ENCODE results near the gene ANKRD53.

ANKRD53 gene

DNA sequence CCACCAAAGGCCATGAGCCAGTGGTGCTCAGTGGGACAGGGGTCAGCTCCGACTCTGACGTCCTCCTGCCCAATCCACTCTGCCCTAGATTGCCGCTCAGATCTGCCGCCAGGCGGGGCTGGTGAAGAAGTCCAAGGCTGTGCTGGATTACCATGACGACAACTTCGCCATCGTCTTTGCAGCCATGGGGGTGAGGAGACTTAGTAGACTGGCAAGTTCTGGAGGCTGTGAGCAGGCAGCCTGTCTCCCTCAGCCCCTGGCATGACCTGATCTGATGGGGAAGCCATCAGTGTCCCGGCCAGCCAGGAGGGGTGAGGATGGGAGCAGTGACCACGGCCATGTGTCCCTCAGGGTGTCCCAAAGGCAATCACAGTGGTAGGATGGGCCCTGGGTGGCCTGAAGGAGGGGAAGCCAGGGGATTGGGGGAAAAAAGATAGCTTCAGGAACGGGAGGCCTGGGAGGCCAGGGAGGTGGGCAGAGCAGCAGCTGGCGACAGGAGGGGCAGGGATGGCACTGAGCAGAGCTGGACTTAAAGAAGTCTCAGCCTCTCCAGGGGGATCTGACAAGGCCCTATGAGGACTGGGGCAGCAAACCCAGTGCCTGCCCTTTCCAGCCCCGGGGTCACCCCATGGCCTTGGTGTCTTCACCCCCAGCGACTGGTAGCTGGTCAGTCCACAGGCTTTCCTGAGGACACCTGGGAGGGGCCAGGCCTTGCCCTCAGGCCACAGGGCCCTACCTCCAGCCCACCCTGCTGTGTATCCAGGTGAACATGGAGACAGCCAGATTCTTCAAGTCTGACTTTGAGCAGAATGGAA lies 17.4 kb upstream of the ANKRD53 start:
- H3K27me3 ChIP-seq (ENCODE audit: control insufficient read depth, low read length), result no peaks in the 10 kb centered on the region
- peaks cover 12% of the 10 kb centered on the region for H3K4me1 ChIP-seq (ENCODE audit: control insufficient read depth, low read length)
- no peaks in the 10 kb centered on the region for H3K36me3 ChIP-seq (ENCODE audit: control insufficient read depth, low read length)
- no peak overlapping the region for H3K4me3 ChIP-seq (ENCODE audit: low read length)
- H3K79me2 ChIP-seq (ENCODE audit: control insufficient read depth, low read length), result no peaks in the 10 kb centered on the region
- no peaks in the 10 kb centered on the region for H4K20me1 ChIP-seq (ENCODE audit: control insufficient read depth, insufficient read depth, low read depth, low read length)
- no peak overlapping the region for H3K4me2 ChIP-seq (ENCODE audit: low read length)
- TF ChIP-seq, protein P1, sequence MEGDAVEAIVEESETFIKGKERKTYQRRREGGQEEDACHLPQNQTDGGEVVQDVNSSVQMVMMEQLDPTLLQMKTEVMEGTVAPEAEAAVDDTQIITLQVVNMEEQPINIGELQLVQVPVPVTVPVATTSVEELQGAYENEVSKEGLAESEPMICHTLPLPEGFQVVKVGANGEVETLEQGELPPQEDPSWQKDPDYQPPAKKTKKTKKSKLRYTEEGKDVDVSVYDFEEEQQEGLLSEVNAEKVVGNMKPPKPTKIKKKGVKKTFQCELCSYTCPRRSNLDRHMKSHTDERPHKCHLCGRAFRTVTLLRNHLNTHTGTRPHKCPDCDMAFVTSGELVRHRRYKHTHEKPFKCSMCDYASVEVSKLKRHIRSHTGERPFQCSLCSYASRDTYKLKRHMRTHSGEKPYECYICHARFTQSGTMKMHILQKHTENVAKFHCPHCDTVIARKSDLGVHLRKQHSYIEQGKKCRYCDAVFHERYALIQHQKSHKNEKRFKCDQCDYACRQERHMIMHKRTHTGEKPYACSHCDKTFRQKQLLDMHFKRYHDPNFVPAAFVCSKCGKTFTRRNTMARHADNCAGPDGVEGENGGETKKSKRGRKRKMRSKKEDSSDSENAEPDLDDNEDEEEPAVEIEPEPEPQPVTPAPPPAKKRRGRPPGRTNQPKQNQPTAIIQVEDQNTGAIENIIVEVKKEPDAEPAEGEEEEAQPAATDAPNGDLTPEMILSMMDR (IDR thresholded peaks at IDR 0.05; ENCODE audit: low read depth, low read length, poor library complexity, severe bottlenecking), result no peak
- no peak for TF ChIP-seq EZH2phosphoT487 (IDR thresholded peaks at IDR 0.05; ENCODE audit: borderline replicate concordance, low read length)
- H3K27ac ChIP-seq (ENCODE audit: low read depth, low read length), result no peak overlapping the region
- H3K9me2 ChIP-seq (replicated peaks; ENCODE audit: control insufficient read depth, low read length), result no peaks in the 10 kb centered on the region
- no peaks in the 10 kb centered on the region for H3F3A ChIP-seq (ENCODE audit: control insufficient read depth, insufficient read depth)
- H3K9me3 ChIP-seq (ENCODE audit: control insufficient read depth, insufficient read depth, low read length), result no peaks in the 10 kb centered on the region

DNA sequence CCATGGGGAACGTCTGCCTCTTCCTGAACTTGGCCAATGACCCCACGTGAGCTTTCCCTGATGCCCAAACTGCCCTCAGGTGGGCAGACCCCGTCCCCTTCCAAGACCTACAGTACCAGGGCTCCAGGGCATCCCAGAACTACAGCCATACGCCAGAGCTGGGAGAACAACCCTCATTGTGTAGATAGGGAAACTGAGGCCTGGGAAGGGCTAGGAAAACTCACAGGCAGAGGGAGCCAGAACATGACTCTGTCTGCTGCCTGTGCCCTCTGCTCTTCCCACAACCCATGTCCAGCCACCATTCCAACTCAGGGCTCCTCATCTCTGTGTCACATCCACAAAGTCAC lies 16.8 kb upstream of the ANKRD53 start:
- no peaks in the 10 kb centered on the region for H3K27me3 ChIP-seq (ENCODE audit: control insufficient read depth, low read length)

DNA sequence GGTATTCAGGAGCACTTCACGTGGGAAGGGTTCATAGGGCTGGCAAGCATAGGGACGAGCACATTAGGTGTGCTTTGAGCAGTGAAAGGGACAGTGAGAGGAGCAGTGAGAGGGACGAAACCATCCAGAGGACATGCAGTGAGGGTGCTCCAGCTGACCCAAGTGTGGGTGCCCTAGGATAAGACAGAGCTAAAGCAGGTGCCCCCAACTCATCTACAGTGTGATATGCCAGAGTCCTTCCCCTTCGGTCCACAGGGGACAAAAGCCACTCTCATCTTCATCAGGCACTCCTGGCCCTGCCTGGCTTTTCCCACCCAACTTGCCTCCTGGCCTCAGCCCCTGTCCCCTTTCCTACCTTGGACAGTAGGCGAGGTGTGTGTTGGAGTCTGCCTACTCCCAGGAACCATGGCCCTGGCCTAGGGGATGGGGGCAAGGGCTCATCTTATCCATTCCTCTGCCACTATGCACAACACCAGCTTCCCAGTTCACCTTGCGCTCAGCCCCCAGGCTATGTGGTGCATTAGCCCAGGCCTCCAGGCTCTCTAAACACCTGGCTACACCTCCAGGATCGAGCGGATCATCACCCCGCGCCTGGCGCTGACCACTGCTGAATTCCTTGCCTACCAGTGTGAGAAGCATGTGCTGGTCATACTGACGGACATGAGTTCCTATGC lies 16.1 kb upstream of the ANKRD53 start:
- no peaks in the 10 kb centered on the region for H3F3A ChIP-seq (ENCODE audit: control insufficient read depth, insufficient read depth)
- no peaks in the 10 kb centered on the region for H3K9me3 ChIP-seq (ENCODE audit: control insufficient read depth, insufficient read depth, low read length)
- H3K9me2 ChIP-seq (replicated peaks; ENCODE audit: control insufficient read depth, low read length), result no peaks in the 10 kb centered on the region
- no peak overlapping the region for H3K4me2 ChIP-seq (ENCODE audit: low read length)
- TF ChIP-seq, protein P1 (IDR thresholded peaks at IDR 0.05; ENCODE audit: low read depth, low read length, poor library complexity, severe bottlenecking), result no peak
- TF ChIP-seq EZH2phosphoT487 (IDR thresholded peaks at IDR 0.05; ENCODE audit: borderline replicate concordance, low read length), result no peak
- H3K4me3 ChIP-seq (ENCODE audit: low read length), result no peak overlapping the region
- H3K79me2 ChIP-seq (ENCODE audit: control insufficient read depth, low read length), result no peaks in the 10 kb centered on the region
- no peaks in the 10 kb centered on the region for H3K27me3 ChIP-seq (ENCODE audit: control insufficient read depth, low read length)
- peaks cover 12% of the 10 kb centered on the region for H3K4me1 ChIP-seq (ENCODE audit: control insufficient read depth, low read length)
- no peaks in the 10 kb centered on the region for H4K20me1 ChIP-seq (ENCODE audit: control insufficient read depth, insufficient read depth, low read depth, low read length)
- no peak overlapping the region for H3K27ac ChIP-seq (ENCODE audit: low read depth, low read length)
- H3K36me3 ChIP-seq (ENCODE audit: control insufficient read depth, low read length), result no peaks in the 10 kb centered on the region

More for the DNA sequence above, 16.8 kb upstream of the ANKRD53 start:
- TF ChIP-seq EZH2phosphoT487 (IDR thresholded peaks at IDR 0.05; ENCODE audit: borderline replicate concordance, low read length), result no peak
- TF ChIP-seq, protein P1 (IDR thresholded peaks at IDR 0.05; ENCODE audit: low read depth, low read length, poor library complexity, severe bottlenecking), result no peak
- peaks cover 12% of the 10 kb centered on the region for H3K4me1 ChIP-seq (ENCODE audit: control insufficient read depth, low read length)
- no peaks in the 10 kb centered on the region for H3K9me3 ChIP-seq (ENCODE audit: control insufficient read depth, insufficient read depth, low read length)
- no peaks in the 10 kb centered on the region for H3K79me2 ChIP-seq (ENCODE audit: control insufficient read depth, low read length)
- no peaks in the 10 kb centered on the region for H3K9me2 ChIP-seq (replicated peaks; ENCODE audit: control insufficient read depth, low read length)
- no peaks in the 10 kb centered on the region for H4K20me1 ChIP-seq (ENCODE audit: control insufficient read depth, insufficient read depth, low read depth, low read length)
- H3F3A ChIP-seq (ENCODE audit: control insufficient read depth, insufficient read depth), result no peaks in the 10 kb centered on the region
- no peak overlapping the region for H3K4me3 ChIP-seq (ENCODE audit: low read length)
- H3K27ac ChIP-seq (ENCODE audit: low read depth, low read length), result no peak overlapping the region
- no peaks in the 10 kb centered on the region for H3K36me3 ChIP-seq (ENCODE audit: control insufficient read depth, low read length)
- no peak overlapping the region for H3K4me2 ChIP-seq (ENCODE audit: low read length)

All from DOHH2 (cell line).